Fibroblast of lung (primary cell): ENCODE data around the gene FBXO30.

Source experiments
- EZH2 ChIP-seq: IDR thresholded peaks from 2 replicates; pipeline ENCODE4 v1.5.1; 2012; ENCODE audit warnings: low read length, control low read depth, mild to moderate bottlenecking; ENCODE audit errors: missing control alignments
- TF ChIP-seq, protein P1 (sequence below), 2 donors: IDR thresholded peaks in 1 of 2; conservative IDR thresholded peaks in 1 of 2; 1 replicate in 1 of 2; 2 replicates in 1 of 2; pipeline ENCODE4 v1.5.1; 2011 to 2012; ENCODE audit warnings: low read length in 2 of 2, control low read depth in 1 of 2, inconsistent platforms in 1 of 2, low read depth in 1 of 2, mild to moderate bottlenecking in 1 of 2

DNA sequence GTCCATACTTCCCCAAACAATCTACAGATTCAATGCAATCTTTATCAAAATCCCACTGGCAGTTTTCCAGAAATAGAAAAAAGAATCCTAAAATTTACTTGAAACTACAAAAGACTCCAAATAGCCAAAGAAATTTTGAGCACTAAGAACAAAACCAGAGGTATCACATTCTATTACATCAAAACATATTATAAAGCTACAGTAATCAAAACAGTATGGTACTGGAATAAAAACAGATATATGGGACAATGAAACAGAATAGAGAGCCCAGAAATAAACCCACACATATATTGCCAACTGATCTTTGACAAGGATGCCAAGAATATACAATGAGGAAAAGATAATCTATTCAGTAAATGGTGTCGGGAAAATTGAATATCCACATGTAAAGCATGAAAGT, 46.0 kb upstream of the FBXO30 start:
- TF ChIP-seq, protein P1, sequence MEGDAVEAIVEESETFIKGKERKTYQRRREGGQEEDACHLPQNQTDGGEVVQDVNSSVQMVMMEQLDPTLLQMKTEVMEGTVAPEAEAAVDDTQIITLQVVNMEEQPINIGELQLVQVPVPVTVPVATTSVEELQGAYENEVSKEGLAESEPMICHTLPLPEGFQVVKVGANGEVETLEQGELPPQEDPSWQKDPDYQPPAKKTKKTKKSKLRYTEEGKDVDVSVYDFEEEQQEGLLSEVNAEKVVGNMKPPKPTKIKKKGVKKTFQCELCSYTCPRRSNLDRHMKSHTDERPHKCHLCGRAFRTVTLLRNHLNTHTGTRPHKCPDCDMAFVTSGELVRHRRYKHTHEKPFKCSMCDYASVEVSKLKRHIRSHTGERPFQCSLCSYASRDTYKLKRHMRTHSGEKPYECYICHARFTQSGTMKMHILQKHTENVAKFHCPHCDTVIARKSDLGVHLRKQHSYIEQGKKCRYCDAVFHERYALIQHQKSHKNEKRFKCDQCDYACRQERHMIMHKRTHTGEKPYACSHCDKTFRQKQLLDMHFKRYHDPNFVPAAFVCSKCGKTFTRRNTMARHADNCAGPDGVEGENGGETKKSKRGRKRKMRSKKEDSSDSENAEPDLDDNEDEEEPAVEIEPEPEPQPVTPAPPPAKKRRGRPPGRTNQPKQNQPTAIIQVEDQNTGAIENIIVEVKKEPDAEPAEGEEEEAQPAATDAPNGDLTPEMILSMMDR (conservative IDR thresholded peaks at IDR 0.05 in 1 of 2, IDR thresholded peaks at IDR 0.05 in 1 of 2; ENCODE audit: low read depth in 1 of 2, low read length in 2 of 2), result no peak
- no peak for TF ChIP-seq EZH2
